Measurements from ENCODE around the gene SCUBE1.

SCUBE1 gene

GRCh38 chr22:43275545-43276317 lies 67.4 kb downstream of the SCUBE1 start:
- DNase-seq, result no peak

DNA sequence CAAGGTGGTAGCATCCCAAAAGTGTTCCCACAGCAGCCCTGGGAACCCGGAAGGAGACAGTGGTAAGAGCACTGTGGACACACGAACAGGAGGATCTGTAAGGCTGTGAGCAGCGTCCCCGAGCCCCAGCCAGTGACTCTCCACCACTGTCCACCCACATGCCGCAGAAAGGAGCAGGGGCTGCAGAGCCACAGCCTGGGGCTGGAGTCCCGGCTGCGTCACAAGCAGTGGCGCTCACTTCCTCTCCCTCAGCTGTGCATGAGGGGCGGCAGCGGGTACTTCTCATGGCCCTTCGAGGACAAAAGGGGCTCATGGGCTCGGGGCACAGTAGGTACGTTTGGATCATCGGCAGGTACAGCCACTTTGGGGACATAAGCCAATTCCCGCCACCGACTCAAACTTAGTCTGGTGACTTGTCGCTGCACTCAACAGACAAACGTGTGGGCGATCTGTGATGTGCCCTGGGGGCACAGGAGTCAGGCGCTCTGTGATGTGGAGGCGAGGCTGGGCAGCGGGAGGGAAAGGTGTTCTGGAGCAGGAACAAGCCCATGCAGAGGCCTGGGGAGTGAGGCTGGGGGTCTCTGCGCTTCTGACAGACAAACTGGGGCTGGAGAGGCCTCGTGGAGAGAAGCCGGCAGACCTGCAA lies 68.5 kb downstream of the SCUBE1 start:
- DNase-seq, result no peak

DNA sequence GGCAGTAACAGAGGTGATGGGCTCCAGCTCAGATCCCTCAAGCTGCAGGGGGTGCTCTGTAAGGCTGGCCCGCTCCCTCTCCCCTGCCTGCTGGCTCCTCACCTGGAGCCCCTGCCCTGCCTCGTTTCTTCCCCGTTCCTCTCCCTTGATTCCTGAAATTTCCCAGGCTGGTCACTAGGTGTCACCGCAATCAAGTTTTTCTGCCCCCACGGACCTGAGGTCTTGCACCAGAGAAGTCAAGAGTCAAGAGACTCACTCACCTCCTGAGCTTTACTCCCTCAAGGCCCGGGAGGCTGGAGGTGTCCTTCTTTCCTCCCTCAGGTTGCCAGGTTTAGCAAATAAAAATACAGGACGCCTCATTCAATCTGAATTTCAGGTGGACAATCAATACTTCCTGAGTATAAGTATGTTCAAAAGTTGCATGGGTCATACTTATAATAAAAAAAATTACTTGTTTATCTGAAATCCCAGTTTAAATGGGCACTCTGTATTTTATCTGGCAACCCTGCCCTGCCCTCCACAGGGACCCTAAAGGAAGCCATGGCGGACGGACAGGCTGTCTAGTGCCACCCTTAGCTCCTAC lies 69.2 kb downstream of the SCUBE1 start:
- peak; percentile 57 to 61 for DNase-seq

GRCh38 chr22:43272869-43273318 lies 70.3 kb downstream of the SCUBE1 start:
- no peak for DNase-seq

DNA sequence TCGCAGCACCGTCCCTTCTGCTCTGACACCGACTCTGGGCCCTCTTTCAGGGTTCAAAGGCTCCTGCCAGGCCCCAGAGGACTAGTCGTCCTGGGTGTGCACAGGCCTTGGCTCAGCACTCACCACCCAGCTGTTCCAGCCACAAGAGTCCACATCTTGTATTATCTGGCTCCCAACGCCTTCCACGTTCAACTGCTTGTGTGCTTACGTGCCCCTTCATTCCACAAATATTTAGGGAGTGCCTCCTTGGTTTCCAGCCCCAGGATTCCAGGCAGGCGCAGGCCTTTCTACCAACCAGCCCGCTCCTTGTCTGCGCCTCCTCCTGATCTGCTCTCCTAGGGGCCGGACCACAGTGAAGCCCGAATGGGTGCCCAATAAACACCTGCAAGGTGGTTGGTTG lies 70.9 kb downstream of the SCUBE1 start:
- DNase-seq, result no peak

DNA sequence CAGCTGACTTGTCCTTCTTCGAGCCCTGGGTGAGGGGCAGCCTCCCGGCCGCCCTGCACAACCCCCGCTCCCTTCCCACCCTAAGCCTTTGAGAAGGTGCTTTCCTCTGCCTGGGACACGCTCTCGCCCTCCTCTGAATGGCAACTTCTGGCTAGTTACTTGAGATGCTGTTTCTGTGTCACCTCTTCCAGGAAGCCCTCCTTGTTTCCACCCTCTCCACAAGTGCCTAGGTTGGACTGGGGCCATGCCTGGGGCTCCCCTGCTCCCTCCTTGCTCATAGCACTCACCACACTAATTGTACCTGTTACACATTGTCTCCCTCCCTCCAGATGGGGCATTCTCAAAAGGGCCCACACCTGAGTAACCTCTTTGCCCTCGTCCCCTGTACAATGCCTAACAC lies 72.2 kb downstream of the SCUBE1 start:
- DNase-seq, result no peak

DNA sequence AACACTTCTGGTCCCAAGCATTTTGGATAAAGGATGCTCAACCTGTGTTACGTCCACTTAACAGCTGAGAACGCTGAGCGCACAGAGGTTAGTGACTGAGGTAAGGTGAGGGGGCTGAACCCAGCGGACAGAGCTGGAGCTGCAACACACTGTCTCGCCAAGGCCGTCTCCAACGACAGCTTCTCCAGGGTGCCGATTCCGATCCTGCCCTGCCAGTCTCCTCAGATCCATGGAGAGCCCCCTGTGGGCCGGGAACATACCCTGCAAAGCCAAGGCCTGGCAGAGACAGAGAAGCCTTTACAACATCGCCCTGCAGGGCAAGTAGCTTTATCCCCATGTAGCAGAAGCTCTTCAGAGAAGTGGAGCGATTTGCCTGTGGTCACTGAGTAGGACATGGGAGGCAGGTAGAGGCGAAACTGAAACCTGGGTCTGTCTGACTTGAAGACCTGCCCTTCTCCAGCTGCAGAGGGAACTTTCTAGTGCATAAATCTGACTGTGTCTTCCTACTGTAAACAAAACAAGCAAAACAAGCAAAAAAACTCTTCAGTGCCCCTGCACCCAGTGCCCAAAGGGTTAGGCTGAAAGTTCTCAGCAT lies 72.8 kb downstream of the SCUBE1 start:
- no peak for DNase-seq

- DNase-seq, result no peak
These were observed 73.5 kb downstream of the SCUBE1 start for GRCh38 chr22:43269646-43270045.

GRCh38 chr22:43269246-43269645 lies 73.9 kb downstream of the SCUBE1 start:
- DNase-seq, result no peak

GRCh38 chr22:43267981-43268660 lies 75.1 kb downstream of the SCUBE1 start:
- DNase-seq, result no peak

GRCh38 chr22:43267332-43267980 lies 75.7 kb downstream of the SCUBE1 start:
- DNase-seq, result no peak

DNA sequence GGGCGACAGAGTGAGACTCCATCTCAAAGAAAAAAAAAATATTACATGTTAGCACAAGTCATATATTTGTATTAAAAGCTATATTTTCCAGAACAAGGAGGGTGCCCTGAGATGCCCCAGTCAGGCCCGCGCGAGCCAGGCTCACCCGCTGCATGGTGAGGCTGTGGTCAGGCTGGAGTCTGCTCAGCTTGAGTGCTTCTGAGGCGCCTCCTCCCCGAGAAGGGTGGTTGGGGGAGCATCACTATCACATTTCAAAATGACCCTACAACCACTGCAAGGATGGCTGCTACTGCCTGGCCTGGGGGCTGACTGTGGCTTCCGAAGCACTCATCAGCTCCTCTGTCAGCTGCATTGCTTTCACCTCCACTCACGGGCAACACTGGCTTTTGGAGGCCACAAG lies 77.1 kb downstream of the SCUBE1 start:
- DNase-seq, result no peak

- peak; percentile 85 to 87 for DNase-seq
These were observed 79.3 kb downstream of the SCUBE1 start for GRCh38 chr22:43263645-43264514.

DNA sequence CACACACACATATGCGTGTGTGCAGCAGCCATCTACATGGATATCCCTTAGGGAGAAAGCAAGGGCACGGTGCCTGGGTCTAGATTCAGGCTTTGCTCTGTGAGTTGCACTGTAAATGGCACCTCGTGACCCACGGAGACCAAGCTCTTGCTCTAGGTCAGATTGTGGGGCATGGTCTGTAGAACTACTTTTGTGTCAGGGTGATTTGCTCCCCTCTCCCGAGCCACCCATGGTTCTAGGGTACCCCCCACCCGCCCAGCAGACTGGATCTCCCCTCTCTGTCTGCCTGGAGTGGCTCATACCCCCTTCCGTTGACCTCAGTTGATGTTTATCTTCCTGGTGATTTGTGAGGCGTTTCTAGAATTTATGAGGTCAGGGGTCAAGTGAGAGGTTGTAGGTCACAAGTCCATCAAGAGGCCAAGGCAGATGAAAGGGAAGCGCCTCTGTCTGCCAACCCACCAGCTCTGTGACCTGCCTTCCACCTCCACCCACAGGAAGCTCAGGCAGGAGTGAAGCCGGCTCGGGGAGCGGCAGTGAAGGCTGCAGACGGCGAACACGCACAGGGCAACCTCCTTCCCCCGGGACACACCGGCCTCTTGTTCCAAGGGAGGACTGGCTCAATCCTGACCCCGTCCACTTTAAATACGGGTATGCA lies 80.1 kb downstream of the SCUBE1 start:
- peak; percentile 36 to 44 for DNase-seq

DNA sequence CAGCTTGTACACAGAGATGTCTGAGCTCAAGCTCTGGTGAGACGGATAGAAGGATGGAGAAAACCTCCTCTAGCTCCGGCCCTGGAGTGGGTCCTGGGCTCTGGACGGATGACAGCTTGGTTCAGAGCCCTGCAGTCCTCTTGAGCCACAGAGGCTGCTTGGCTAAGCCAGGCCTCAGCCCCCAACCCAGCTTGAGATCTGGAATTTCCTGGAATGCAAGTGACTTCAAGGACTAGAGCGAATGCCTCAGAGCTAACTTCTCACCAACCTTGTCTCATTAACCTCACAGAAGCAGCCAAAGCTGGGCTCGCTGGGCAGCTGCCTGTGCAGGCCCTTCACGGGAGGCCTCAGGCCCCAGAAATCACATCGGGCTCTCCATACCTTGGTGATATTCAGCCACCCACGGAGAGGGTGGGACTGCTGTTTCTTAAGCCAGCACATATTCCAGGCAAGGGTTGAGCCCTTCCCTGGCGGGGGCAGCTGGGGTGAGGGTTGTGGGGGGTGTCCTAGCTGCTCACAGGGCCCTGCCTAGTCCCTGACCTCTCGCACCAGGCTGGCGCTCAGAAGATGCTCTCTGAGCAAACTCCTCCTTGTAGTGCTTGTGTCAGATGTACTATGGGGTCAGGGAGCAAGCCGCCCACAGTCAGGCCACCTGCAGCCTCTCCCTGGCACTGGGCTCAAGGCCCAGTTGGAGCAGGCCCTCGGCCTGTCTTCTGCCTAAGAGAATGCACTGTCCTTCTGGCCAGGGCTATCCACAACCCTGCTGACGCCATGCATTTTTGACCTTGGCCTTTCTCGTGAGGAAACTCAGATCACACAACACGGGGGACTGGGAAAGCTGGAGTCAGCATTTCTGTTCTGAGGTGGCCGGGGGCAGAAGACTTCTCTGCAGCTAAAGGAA lies 82.6 kb downstream of the SCUBE1 start:
- DNase-seq, result no peak

GRCh38 chr22:43257961-43258360 lies 85.2 kb downstream of the SCUBE1 start:
- DNase-seq, result no peak

DNA sequence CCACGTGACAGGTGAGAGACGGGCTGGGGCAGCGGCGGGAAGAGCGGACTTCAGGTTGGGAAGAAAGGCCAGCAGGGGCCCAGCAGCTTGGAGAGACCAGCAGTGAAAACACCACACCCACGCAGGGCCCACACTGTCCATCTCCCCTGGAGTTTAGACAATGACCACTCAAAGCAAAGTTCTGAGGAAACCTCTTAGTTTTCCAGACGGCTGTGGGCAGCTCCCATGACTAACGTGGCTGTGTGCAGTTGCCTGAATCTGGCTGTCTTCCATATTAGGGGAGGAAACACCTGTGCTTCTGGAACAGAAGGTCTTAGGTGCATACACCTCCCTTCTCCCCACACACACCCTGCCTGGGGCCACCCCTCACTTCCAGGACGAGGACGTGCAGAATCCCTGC lies 85.6 kb downstream of the SCUBE1 start:
- DNase-seq, result no peak

DNA sequence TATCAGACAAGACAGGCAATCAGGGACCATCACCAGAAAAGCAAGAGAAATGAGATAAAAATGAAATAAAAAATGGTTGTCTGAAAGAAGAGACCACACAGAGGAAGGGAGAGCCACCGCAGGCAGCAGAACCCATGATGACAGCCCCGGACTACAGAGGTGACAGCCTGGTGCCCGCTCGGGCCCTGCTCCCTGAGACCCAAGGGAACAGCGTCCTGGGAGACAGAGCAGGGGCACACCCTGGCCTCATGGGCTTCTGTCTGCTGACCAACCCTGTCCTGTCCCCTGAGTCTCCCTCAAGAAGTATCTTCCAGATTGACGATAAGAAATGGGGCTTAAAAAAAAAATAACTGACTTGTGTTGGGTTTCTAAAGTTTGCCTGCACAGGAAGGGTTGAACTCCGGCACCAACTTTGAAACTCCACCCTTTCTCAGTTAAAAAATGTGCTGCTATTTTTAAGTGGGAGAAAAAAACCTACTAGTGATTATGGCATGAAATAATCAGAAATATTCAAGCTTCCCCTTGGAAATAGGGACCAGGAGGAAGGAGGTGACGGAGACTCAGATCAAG lies 86.1 kb downstream of the SCUBE1 start:
- no peak for DNase-seq

GRCh38 chr22:43256569-43256968 lies 86.6 kb downstream of the SCUBE1 start:
- DNase-seq, result no peak

DNA sequence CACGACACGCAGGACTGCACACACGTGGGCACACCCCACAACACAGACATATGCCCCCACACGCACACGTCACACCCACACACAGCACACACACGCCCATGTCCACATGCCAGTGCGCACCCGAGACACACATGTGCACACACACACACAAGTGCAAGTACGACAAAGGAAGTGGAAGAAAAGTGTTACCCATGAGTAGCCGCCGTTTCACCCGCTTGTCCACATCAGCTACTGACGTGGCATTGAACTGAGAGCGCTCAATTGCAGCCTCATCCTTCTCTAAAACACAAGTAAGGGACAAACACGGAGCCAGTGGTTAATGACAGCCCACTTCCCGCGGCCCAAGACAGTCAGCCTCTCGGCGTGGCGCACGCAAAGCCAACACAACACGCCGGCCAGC lies 87.9 kb downstream of the SCUBE1 start:
- no peak for DNase-seq

Data from activated T-cell treated with anti-CD3 and anti-CD28 coated beads, Interleukin-2, amount 50 U/mL, for 48 hours (primary cell).